ENCODE measurements around the gene MORN5.

- no peak for TF ChIP-seq CTCF (IDR thresholded peaks at IDR 0.05)
- TF ChIP-seq POLR2A (IDR thresholded peaks at IDR 0.05), result no peak
Observed at GRCh38 chr9:122222791-122223190, 63.1 kb downstream of the MORN5 start.
